WTC11 (cell line): ENCODE data around the gene PPP1R14B. TPM values are rescaled to one million over a fixed set of nuclear protein-coding genes. Genes with fewer than 3 reads are reported as not detected.

Experiments
- ATAC-seq: fragments of 200-7000 bp; cut with Tn5 transposase; 2 replicates; pipeline ENCODE4 v1.10.0; 2021; ENCODE audit warnings: mild to moderate bottlenecking, moderate library complexity
- CTCF ChIA-PET: fragments of 300-600 bp; sonication (Branson Sonifier 250); formaldehyde crosslinking; loops from one replicate; lab custom pipeline; 2021; ENCODE audit warnings: antibody characterized with exemption; lab: Charles Lee
- POLR2A ChIA-PET: fragments of 350-600 bp; sonication (Branson Sonifier 250); formaldehyde crosslinking; loops from one replicate; lab custom pipeline; 2021; ENCODE audit warnings: antibody characterized with exemption; lab: Charles Lee
- DNase-seq: peaks from one replicate; pipeline ENCODE4 v3.0.0; 2021; ENCODE audit warnings: low spot score
- H3K27ac Mint-ChIP-seq: 2 replicates; pipeline ENCODE4 v1.8.0; 2021; ENCODE audit warnings: mixed read lengths
- H3K27me3 Mint-ChIP-seq: 2 replicates; pipeline ENCODE4 v1.8.0; 2021; ENCODE audit warnings: low read depth, mild to moderate bottlenecking, moderate library complexity, mixed read lengths
- H3K36me3 Mint-ChIP-seq: 2 replicates; pipeline ENCODE4 v1.8.0; 2021; ENCODE audit warnings: mixed read lengths
- H3K4me1 Mint-ChIP-seq: 2 replicates; pipeline ENCODE4 v1.8.0; 2022; ENCODE audit warnings: mixed read lengths
- H3K4me3 Mint-ChIP-seq: 2 replicates; pipeline ENCODE4 v1.8.0; 2021; ENCODE audit warnings: mild to moderate bottlenecking, moderate library complexity, mixed read lengths
- H3K9me3 Mint-ChIP-seq: 2 replicates; pipeline ENCODE4 v1.8.0; 2021; ENCODE audit warnings: mixed read lengths
- ELF4 ChIP-seq: sonication (generic); formaldehyde crosslinking; IDR thresholded peaks from 2 replicates; pipeline ENCODE4 v1.8.1; 2022; ENCODE audit warnings: low read depth, mild to moderate bottlenecking, moderate library complexity, missing genetic modification reagents
- FOXJ3 ChIP-seq: sonication (generic); formaldehyde crosslinking; IDR thresholded peaks from 2 replicates; pipeline ENCODE4 v1.9.0; 2021; ENCODE audit warnings: missing genetic modification reagents, mild to moderate bottlenecking, borderline replicate concordance
- FOXP4 ChIP-seq: sonication (generic); formaldehyde crosslinking; IDR thresholded peaks from 2 replicates; pipeline ENCODE4 v1.8.0; 2022; ENCODE audit warnings: mild to moderate bottlenecking, missing genetic modification reagents
- GABPB1 ChIP-seq: sonication (generic); formaldehyde crosslinking; IDR thresholded peaks from 2 replicates; pipeline ENCODE4 v1.8.1; 2023; ENCODE audit warnings: mild to moderate bottlenecking, missing genetic modification reagents
- GRHL2 ChIP-seq: fragments of 250-450 bp; sonication (Bioruptor Pico); IDR thresholded peaks from 2 replicates; pipeline ENCODE4 v1.8.0; 2022; ENCODE audit warnings: mild to moderate bottlenecking, moderate library complexity; ENCODE audit not compliant: insufficient replicate concordance, severe bottlenecking
- IRF2 ChIP-seq: sonication (generic); formaldehyde crosslinking; IDR thresholded peaks from 2 replicates; pipeline ENCODE4 v1.8.0; 2022; ENCODE audit warnings: low read depth, missing genetic modification reagents, borderline replicate concordance
- NFATC4 ChIP-seq: fragments of 250-450 bp; sonication (Bioruptor Pico); IDR thresholded peaks from 2 replicates; pipeline ENCODE4 v1.9.0; 2021; ENCODE audit warnings: mild to moderate bottlenecking
- NFYB ChIP-seq: sonication (generic); formaldehyde crosslinking; conservative IDR thresholded peaks from 2 replicates; pipeline ENCODE4 v1.8.0; 2022; ENCODE audit warnings: low read depth, missing genetic modification reagents
- RELA ChIP-seq: sonication (generic); formaldehyde crosslinking; IDR thresholded peaks from 2 replicates; pipeline ENCODE4 v1.8.1; 2022; ENCODE audit warnings: missing genetic modification reagents, mild to moderate bottlenecking, borderline replicate concordance
- SOX15 ChIP-seq: fragments of 250-450 bp; sonication (Bioruptor Pico); IDR thresholded peaks from 2 replicates; pipeline ENCODE4 v1.9.0; 2021; ENCODE audit warnings: mild to moderate bottlenecking
- TEAD1 ChIP-seq: sonication (generic); formaldehyde crosslinking; IDR thresholded peaks from 2 replicates; pipeline ENCODE4 v1.8.0; 2022; ENCODE audit warnings: mild to moderate bottlenecking, missing genetic modification reagents
- TEAD4 ChIP-seq: sonication (generic); formaldehyde crosslinking; IDR thresholded peaks from 2 replicates; pipeline ENCODE4 v1.8.0; 2022; ENCODE audit warnings: mild to moderate bottlenecking, missing genetic modification reagents
- USF2 ChIP-seq: sonication (generic); formaldehyde crosslinking; IDR thresholded peaks from 2 replicates; pipeline ENCODE4 v1.8.1; 2023; ENCODE audit warnings: mild to moderate bottlenecking, missing genetic modification reagents, moderate library complexity
- ZNF219 ChIP-seq: sonication (generic); formaldehyde crosslinking; IDR thresholded peaks from 2 replicates; pipeline ENCODE4 v1.8.0; 2023; ENCODE audit warnings: missing genetic modification reagents, mild to moderate bottlenecking, borderline replicate concordance
- ZNF317 ChIP-seq: sonication (generic); formaldehyde crosslinking; IDR thresholded peaks from 2 replicates; pipeline ENCODE4 v1.8.1; 2023; ENCODE audit warnings: low read depth, mild to moderate bottlenecking, moderate library complexity, missing genetic modification reagents, borderline replicate concordance
- total RNA-seq: library from RNA; stranded (reverse); gene quantifications from 3 replicates; pipeline ENCODE4 v1.2.3, GENCODE V29; 2021
- TF ChIP-seq, protein P1 (sequence below): fragments of 250-450 bp; sonication (Bioruptor Pico); IDR thresholded peaks from 2 replicates; pipeline ENCODE4 v1.8.0; 2021; ENCODE audit warnings: mild to moderate bottlenecking
- TF ChIP-seq, protein P2 (sequence below): sonication (generic); formaldehyde crosslinking; IDR thresholded peaks from 2 replicates; pipeline ENCODE4 v1.8.1; 2022; ENCODE audit warnings: mild to moderate bottlenecking, moderate library complexity, missing genetic modification reagents
- TF ChIP-seq, protein P3 (sequence below): fragments of 250-450 bp; sonication (Bioruptor Pico); conservative IDR thresholded peaks from 2 replicates; pipeline ENCODE4 v1.9.0; 2021; ENCODE audit warnings: mild to moderate bottlenecking
- TF ChIP-seq, protein P4 (sequence below): sonication (generic); formaldehyde crosslinking; IDR thresholded peaks from 2 replicates; pipeline ENCODE4 v1.8.1; 2023; ENCODE audit warnings: mild to moderate bottlenecking, moderate library complexity, missing genetic modification reagents
- TF ChIP-seq, protein P5 (sequence below): sonication (generic); formaldehyde crosslinking; IDR thresholded peaks from 2 replicates; pipeline ENCODE4 v1.8.0; 2023; ENCODE audit warnings: missing genetic modification reagents
- TF ChIP-seq, protein P6 (sequence below): sonication (generic); formaldehyde crosslinking; IDR thresholded peaks from 2 replicates; pipeline ENCODE4 v1.8.0; 2022; ENCODE audit warnings: missing genetic modification reagents

PPP1R14B gene
- total RNA-seq, 1 experiment from 2014 or later: 471 TPM

DNA sequence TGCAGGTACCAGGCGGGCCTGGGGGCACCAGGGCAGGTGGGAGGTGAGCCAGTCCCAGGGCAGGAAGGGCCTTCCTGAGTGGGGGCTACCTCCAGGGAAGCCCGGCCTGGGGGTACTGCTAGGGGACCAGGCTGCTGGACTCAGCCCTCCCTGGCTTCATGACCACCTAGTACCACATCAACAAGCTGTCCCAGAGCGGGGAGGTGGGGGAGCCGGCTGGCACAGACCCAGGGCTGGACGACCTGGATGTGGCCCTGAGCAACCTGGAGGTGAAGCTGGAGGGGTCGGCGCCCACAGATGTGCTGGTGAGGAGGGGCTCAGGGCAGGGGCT, 27.4 kb downstream of the PPP1R14B start:
- ChIA-PET POLR2A (interaction anchor here (1.2 kb wide), 1 partner anchor 12 kb away, joined by 4 read pairs; the partner anchor contains the start of gene FERMT3), CTCF (no interaction called here)
- Mint-ChIP-seq H3K36me3 (peaks cover 8% of the 10 kb centered on the region), H3K9me3 (no peaks in the 10 kb centered on the region), H3K4me3 (no peak overlapping the region), H3K4me1 (no peaks in the 10 kb centered on the region), H3K27me3 (no peaks in the 10 kb centered on the region), H3K27ac (no peak overlapping the region)
- DNase-seq (no peak), ATAC-seq (no peak)
- TF ChIP-seq SOX15 (CRISPR knock-in tag) (no peak), FOXJ3 (no peak), GABPB1 (no peak), TEAD4 (CRISPR knock-in tag) (no peak), ELF4 (CRISPR knock-in tag) (no peak), ZNF219 (no peak)
- TF ChIP-seq, protein P1, sequence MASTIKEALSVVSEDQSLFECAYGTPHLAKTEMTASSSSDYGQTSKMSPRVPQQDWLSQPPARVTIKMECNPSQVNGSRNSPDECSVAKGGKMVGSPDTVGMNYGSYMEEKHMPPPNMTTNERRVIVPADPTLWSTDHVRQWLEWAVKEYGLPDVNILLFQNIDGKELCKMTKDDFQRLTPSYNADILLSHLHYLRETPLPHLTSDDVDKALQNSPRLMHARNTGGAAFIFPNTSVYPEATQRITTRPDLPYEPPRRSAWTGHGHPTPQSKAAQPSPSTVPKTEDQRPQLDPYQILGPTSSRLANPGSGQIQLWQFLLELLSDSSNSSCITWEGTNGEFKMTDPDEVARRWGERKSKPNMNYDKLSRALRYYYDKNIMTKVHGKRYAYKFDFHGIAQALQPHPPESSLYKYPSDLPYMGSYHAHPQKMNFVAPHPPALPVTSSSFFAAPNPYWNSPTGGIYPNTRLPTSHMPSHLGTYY (CRISPR knock-in tag): no peak
- TF ChIP-seq, protein P2, sequence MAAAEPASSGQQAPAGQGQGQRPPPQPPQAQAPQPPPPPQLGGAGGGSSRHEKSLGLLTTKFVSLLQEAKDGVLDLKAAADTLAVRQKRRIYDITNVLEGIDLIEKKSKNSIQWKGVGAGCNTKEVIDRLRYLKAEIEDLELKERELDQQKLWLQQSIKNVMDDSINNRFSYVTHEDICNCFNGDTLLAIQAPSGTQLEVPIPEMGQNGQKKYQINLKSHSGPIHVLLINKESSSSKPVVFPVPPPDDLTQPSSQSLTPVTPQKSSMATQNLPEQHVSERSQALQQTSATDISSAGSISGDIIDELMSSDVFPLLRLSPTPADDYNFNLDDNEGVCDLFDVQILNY: no peak

DNA sequence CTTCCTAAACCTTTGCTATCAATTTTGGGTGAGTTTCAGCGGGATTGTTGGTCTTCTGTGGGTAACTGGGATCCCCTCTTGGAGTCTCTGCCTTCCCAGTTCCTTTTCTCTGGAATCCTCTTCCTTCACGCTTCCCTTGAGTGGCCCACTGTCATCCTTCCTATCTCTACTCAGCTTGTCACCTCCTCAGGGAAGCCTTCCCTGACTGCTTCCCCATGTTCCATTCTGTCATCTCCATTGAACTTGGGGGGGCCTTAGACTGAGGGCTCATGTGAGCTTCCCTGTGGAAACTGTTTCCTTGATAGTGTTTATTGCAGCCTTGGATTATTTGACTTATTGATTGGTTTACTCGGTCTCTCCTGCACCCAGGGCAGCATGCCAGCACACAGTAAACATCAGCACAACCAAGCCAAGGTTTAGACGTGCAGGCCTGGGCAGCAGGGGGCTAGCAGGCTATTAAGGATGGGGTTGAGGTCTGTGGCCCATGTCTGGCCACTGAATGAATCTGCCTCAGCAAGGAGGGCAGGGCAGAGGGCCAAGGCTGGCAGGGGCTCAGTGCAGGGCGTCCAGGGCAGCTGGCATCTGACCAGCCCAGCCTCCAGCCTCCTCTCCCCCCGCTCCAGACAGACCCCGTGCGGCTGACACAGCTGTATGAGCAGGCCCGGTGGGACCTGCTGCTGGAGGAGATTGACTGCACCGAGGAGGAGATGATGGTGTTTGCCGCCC, 28.0 kb downstream of the PPP1R14B start:
- ATAC-seq: no peak
- ChIA-PET CTCF (interaction anchor here (2.6 to 3.7 kb wide), 2 partner anchors 8 to 14 kb away, joined by 16 to 21 read pairs; partner anchors contain the start of genes NUDT22 and TRPT1), POLR2A (interaction anchor here (1.2 kb wide), 1 partner anchor 12 kb away, joined by 4 read pairs; the partner anchor contains the start of gene FERMT3)
- Mint-ChIP-seq H3K4me1 (no peaks in the 10 kb centered on the region), H3K27ac (no peak overlapping the region), H3K27me3 (no peaks in the 10 kb centered on the region), H3K9me3 (no peaks in the 10 kb centered on the region), H3K4me3 (no peak overlapping the region), H3K36me3 (peaks cover 8% of the 10 kb centered on the region)
- DNase-seq: no peak
- TF ChIP-seq TEAD4 (CRISPR knock-in tag) (no peak), IRF2 (CRISPR knock-in tag) (no peak), NFATC4 (CRISPR knock-in tag) (no peak), RELA (CRISPR knock-in tag) (no peak), TEAD1 (no peak), NFYB (CRISPR knock-in tag) (no peak), ZNF317 (CRISPR knock-in tag) (no peak), USF2 (no peak), FOXP4 (CRISPR knock-in tag) (no peak), GABPB1 (no peak), GRHL2 (no peak)
- TF ChIP-seq, protein P3, sequence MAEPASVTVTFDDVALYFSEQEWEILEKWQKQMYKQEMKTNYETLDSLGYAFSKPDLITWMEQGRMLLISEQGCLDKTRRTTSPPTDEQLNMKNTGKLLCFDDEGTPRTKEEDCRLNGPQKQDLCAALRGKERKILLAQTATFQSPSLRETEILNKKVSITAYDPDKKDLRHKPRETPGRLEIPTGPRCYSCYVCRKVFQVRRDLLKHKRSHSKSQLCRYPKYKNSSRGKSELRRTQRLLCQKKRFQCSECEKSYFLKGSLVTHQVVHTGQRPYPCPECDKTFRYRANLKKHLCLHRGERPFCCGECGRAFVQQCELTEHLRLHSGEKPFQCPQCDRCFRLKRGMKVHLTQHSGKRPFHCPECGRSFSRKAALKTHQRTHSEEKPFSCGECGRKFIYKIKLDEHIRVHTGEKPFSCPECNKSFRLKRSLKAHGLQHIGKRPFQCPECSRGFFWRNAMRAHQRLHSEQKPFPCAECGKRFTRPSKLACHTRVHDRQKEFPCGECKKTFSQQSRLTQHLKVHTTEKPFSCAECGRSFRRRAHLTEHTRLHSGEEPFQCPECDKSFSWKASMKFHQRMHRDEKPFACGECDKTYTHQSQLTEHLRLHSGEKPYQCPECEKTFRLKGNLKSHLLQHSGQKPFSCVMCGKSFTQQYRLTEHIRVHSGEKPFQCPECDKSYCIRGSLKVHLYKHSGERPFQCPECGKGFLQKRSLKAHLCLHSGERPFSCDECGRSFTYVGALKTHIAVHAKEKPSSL (CRISPR knock-in tag): no peak
- TF ChIP-seq, protein P4, sequence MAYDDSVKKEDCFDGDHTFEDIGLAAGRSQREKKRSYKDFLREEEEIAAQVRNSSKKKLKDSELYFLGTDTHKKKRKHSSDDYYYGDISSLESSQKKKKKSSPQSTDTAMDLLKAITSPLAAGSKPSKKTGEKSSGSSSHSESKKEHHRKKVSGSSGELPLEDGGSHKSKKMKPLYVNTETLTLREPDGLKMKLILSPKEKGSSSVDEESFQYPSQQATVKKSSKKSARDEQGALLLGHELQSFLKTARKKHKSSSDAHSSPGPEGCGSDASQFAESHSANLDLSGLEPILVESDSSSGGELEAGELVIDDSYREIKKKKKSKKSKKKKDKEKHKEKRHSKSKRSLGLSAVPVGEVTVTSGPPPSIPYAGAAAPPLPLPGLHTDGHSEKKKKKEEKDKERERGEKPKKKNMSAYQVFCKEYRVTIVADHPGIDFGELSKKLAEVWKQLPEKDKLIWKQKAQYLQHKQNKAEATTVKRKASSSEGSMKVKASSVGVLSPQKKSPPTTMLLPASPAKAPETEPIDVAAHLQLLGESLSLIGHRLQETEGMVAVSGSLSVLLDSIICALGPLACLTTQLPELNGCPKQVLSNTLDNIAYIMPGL (CRISPR knock-in tag): no peak
- TF ChIP-seq, protein P5, sequence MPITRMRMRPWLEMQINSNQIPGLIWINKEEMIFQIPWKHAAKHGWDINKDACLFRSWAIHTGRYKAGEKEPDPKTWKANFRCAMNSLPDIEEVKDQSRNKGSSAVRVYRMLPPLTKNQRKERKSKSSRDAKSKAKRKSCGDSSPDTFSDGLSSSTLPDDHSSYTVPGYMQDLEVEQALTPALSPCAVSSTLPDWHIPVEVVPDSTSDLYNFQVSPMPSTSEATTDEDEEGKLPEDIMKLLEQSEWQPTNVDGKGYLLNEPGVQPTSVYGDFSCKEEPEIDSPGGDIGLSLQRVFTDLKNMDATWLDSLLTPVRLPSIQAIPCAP (CRISPR knock-in tag): no peak
- TF ChIP-seq, protein P6, sequence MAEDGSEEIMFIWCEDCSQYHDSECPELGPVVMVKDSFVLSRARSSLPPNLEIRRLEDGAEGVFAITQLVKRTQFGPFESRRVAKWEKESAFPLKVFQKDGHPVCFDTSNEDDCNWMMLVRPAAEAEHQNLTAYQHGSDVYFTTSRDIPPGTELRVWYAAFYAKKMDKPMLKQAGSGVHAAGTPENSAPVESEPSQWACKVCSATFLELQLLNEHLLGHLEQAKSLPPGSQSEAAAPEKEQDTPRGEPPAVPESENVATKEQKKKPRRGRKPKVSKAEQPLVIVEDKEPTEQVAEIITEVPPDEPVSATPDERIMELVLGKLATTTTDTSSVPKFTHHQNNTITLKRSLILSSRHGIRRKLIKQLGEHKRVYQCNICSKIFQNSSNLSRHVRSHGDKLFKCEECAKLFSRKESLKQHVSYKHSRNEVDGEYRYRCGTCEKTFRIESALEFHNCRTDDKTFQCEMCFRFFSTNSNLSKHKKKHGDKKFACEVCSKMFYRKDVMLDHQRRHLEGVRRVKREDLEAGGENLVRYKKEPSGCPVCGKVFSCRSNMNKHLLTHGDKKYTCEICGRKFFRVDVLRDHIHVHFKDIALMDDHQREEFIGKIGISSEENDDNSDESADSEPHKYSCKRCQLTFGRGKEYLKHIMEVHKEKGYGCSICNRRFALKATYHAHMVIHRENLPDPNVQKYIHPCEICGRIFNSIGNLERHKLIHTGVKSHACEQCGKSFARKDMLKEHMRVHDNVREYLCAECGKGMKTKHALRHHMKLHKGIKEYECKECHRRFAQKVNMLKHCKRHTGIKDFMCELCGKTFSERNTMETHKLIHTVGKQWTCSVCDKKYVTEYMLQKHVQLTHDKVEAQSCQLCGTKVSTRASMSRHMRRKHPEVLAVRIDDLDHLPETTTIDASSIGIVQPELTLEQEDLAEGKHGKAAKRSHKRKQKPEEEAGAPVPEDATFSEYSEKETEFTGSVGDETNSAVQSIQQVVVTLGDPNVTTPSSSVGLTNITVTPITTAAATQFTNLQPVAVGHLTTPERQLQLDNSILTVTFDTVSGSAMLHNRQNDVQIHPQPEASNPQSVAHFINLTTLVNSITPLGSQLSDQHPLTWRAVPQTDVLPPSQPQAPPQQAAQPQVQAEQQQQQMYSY (CRISPR knock-in tag): no peak
